NCI-H1694 (cell line): Measurements from ENCODE around the gene ACSM5.

Experiments
- DNase-seq: peaks from one replicate; lab custom pipeline; 2025; lab: John Stamatoyannopoulos, UW

Gene ACSM5

GRCh38 chr16:20409398-20410120, at the start of gene ACSM5:
TSS of gene ACSM5 (plus strand) at chr16:20409534. CDS start at chr16:20411485, 1,951 bp downstream.
- no peak for DNase-seq

- DNase-seq = no peak
These were observed 49.3 kb upstream of the ACSM5 start for GRCh38 chr16:20359997-20360396.

GRCh38 chr16:20363191-20363590, 46.1 kb upstream of the ACSM5 start:
- no peak for DNase-seq

GRCh38 chr16:20364051-20364450, 45.3 kb upstream of the ACSM5 start:
- DNase-seq = no peak

GRCh38 chr16:20369452-20370054, 39.8 kb upstream of the ACSM5 start:
- no peak for DNase-seq

GRCh38 chr16:20372701-20373100, 36.6 kb upstream of the ACSM5 start:
- no peak for DNase-seq

- DNase-seq = no peak
These were observed 32.2 kb upstream of the ACSM5 start for GRCh38 chr16:20377181-20377580.

GRCh38 chr16:20380782-20381181, 28.6 kb upstream of the ACSM5 start:
- no peak for DNase-seq

- DNase-seq = no peak
These were observed 27.0 kb upstream of the ACSM5 start for GRCh38 chr16:20382202-20382948.

- peak; percentile 40 for DNase-seq
These were observed 26.0 kb upstream of the ACSM5 start for GRCh38 chr16:20383106-20384029.

- DNase-seq = peak; percentile 27
These were observed 23.2 kb upstream of the ACSM5 start for GRCh38 chr16:20385844-20386832.

- no peak for DNase-seq
These were observed 21.4 kb upstream of the ACSM5 start for GRCh38 chr16:20387978-20388377.

GRCh38 chr16:20388854-20389253, 20.5 kb upstream of the ACSM5 start:
- DNase-seq = no peak

GRCh38 chr16:20391045-20391444, 18.3 kb upstream of the ACSM5 start:
- no peak for DNase-seq

GRCh38 chr16:20393801-20394577, 15.3 kb upstream of the ACSM5 start:
- no peak for DNase-seq

GRCh38 chr16:20395946-20396345, 13.4 kb upstream of the ACSM5 start:
- no peak for DNase-seq

- DNase-seq = no peak
These were observed 12.4 kb upstream of the ACSM5 start for GRCh38 chr16:20396846-20397467.

- no peak for DNase-seq
These were observed 11.8 kb upstream of the ACSM5 start for GRCh38 chr16:20397468-20398074.

- DNase-seq = no peak
These were observed 10.7 kb upstream of the ACSM5 start for GRCh38 chr16:20398603-20399002.
